GM12801 (cell line): ENCODE results near the gene FAT1.

Source experiments
- TF ChIP-seq, protein P1 (sequence below): IDR thresholded peaks from one replicate; pipeline ENCODE4 v1.5.1; 2011; ENCODE audit warnings: control low read depth; ENCODE audit not compliant: insufficient read length; ENCODE audit errors: extremely low read depth

The FAT1 gene

DNA sequence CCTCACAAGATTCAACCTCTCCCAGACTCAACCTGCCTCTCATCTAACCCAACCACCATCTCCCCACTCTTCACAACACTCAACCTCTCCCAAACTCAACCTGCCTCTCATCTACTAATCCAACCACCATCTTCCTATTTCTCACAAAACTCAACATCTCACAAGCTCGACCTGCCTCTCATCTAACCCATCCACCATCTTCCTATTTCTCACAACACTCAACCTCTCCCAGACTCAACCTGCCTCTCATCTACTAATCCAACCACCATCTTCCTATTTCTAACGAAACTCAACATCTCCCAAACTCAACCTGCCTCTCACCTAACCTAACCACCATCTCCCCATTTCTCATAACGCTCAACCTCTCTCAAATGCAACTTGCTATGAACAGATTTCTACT is 29.8 kb downstream of the FAT1 start:
- TF ChIP-seq, protein P1, sequence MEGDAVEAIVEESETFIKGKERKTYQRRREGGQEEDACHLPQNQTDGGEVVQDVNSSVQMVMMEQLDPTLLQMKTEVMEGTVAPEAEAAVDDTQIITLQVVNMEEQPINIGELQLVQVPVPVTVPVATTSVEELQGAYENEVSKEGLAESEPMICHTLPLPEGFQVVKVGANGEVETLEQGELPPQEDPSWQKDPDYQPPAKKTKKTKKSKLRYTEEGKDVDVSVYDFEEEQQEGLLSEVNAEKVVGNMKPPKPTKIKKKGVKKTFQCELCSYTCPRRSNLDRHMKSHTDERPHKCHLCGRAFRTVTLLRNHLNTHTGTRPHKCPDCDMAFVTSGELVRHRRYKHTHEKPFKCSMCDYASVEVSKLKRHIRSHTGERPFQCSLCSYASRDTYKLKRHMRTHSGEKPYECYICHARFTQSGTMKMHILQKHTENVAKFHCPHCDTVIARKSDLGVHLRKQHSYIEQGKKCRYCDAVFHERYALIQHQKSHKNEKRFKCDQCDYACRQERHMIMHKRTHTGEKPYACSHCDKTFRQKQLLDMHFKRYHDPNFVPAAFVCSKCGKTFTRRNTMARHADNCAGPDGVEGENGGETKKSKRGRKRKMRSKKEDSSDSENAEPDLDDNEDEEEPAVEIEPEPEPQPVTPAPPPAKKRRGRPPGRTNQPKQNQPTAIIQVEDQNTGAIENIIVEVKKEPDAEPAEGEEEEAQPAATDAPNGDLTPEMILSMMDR: no peak

GRCh38 chr4:186693159-186693815 is 30.4 kb downstream of the FAT1 start:
- TF ChIP-seq, protein P1: no peak

DNA sequence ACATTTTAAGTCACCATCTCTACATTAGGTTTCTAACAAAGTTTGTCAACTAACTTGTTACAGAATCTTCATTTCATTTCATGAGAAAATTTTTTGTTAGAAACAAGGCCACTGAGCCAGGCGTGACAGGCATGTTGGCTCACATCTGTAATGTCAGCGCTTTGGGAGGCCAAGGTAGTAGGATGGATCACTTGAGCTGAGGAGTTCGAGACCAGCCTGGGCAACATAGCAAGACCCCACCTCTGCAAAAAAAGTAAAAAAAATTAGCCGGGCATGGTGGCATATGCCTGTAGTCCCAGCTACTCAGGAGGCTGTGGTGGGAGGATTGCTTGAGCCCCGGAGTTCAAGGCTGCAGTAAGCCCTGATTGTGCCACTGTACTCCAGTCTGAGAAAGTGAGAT is 32.3 kb downstream of the FAT1 start:
- TF ChIP-seq, protein P1: no peak

- TF ChIP-seq, protein P1: no peak
These were observed 34.2 kb downstream of the FAT1 start for GRCh38 chr4:186689476-186689875.

- TF ChIP-seq, protein P1: no peak
These were observed 35.3 kb downstream of the FAT1 start for GRCh38 chr4:186688150-186688943.

DNA sequence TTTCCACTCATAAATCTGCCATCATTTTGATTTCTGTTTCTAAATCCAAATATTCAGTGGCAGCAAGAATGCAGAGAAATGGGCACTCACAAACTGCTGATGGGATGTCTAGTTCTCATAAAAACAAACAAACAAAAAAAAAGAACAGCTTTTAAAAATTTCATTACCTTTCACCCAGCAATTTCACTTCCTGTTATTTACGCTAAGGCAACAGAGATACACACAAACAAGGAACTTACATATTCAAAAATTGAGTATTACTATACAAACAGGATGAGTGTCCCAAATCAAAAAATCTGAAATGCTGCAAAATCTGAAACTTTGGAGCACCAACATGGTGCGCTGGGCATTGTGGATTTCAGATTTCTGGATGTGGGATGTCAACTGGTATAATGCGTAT is 36.4 kb downstream of the FAT1 start:
- TF ChIP-seq, protein P1: no peak

GRCh38 chr4:186685767-186686183 is 37.9 kb downstream of the FAT1 start:
- TF ChIP-seq, protein P1: no peak
